LHCN-M2 (cell line): ENCODE results near the gene DEFB132. TPM values are rescaled to one million over a fixed set of nuclear protein-coding genes. Genes with fewer than 3 reads are reported as not detected.

Experiments
- DNase-seq: peaks from one replicate; pipeline ENCODE4 v3.0.0-alpha.2; 2012; ENCODE audit warnings: low read depth
- total RNA-seq: library from RNA; depleted of rRNA; stranded (reverse); fragments of >200 nt; gene quantifications from 2 replicates; pipeline ENCODE4 v1.2.3, GENCODE V29; 2014; rRNA removed

The DEFB132 gene
- total RNA-seq, 1 experiment from 2014 or later: not detected

DNA sequence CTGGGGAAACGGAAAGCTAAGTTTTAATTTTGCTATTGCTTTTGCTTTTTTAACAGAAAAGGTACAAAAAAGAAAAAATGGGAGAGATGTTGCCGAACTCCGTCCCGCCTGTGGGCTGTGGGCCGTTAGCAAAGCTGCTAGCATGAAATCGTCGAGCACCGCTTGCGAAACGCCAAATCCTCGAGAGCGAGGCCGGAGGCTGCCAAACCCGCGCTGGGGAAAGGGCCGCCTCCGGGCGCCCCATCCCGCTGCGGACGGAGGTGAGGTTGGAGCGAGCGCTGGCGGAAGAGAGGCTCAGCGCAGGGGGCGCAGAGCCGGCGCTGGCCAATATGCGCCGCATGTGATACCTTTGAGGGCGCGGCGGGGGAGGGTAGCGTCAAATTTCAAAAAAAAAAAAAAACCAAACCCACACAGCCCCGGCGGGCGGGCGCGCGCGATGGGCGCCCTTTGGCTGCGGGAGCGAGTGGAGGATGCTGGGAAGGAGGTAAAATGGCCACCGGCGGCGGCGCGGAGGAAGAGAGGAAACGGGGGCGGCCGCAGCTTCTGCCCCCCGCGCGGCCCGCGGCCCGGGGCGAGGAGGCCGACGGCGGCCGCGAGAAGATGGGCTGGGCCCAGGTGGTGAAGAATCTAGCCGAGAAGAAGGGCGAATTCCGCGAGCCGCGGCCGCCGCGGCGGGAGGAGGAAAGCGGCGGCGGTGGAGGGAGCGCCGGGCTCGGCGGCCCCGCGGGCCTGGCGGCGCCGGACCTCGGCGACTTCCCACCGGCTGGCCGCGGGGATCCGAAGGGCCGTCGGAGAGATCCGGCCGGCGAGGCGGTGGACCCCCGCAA lies 39.8 kb downstream of the DEFB132 start, which contains the start of gene ZCCHC3:
Gene ZCCHC3 (plus strand): TSS at position 473 of the 827 bp plus-strand sequence. CDS start 17 bp downstream, at position 490.
- peak; percentile 91 for DNase-seq

- DNase-seq: peak; percentile 71
These were observed 40.6 kb downstream of the DEFB132 start for GRCh38 chr20:297925-298775.

DNA sequence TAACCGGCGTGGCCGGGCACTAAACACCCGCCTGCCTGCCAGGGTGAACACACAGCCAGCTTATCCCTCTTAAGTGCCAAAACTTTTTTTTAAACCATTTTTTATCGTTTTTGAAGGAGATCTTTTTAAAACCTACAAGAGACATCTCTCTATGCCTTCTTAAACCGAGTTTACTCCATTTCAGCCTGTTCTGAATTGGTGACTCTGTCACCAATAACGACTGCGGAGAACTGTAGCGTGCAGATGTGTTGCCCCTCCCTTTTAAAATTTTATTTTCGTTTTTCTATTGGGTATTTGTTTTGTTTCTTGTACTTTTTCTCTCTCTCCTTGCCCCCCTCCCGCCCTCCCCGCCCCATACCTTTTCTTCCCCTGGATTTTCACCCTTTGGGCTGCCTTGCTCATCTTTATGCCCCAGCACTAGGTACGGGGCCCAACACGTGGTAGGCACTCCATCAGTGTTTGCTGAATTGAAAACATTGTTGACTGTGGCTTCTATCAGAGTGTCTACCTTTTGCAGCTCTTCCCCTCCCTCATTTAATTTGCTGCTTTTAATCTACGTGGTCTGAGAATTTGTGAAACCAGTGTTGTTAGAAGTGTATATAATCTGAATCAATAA lies 41.4 kb downstream of the DEFB132 start:
- DNase-seq: no peak

- DNase-seq: no peak
These were observed 42.9 kb downstream of the DEFB132 start for GRCh38 chr20:300345-300990.

- no peak for DNase-seq
These were observed 44.6 kb downstream of the DEFB132 start for GRCh38 chr20:301886-302848.

- DNase-seq: no peak
These were observed 48.2 kb downstream of the DEFB132 start for GRCh38 chr20:305745-306144.

DNA sequence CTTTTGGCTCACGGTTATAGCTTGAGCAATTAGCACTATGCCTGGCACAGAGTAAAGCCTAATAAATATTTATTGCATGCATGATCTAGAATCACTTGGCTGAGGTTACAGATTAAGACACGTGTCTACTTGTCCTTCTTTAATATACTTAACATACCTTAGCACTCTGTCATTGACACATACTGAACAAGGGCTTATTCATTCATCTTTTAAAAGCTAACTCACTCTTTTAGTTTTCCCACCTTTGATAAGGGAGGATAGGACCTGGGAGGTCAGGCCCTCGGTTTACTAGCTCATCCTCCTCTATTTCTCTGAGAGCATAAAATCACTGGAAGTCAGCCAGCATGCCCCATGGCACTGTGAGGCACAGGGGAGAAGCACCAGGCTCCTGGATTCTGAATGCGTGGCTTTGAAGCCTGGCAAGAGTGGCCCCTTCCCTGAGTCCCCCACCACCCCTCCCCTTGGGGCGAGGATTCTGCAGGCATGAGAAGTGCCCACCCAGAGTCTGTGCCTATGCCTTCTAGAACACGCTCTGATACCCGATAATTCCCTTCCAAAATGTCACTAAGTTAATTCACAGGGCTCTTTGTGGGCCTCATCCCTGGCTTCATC lies 51.0 kb downstream of the DEFB132 start:
- no peak for DNase-seq

DNA sequence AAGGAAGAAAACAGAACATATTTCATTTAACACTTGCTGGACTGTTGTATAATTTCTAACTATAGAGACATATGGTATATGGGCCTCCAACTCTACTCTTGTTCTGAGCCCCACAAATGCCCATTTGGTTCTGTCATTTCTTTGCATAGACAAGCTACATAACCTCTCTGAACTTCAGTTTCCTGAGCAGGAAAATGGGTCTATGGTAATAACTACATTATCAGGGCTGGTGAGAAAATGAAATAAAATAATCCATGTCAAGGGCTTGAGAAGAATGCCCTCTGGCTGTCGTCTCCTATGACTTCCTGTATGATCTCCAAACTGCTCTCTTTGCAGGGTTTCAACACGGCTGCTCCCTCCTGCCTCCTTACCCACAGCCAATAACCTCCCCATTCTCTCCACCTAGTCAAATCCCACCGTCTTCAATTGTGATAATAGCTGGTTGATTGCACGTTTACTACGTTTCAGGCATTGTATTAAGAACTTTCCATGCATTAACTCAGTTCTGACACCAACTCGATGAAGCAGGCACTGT lies 51.8 kb downstream of the DEFB132 start:
- DNase-seq: peak; percentile 46

DNA sequence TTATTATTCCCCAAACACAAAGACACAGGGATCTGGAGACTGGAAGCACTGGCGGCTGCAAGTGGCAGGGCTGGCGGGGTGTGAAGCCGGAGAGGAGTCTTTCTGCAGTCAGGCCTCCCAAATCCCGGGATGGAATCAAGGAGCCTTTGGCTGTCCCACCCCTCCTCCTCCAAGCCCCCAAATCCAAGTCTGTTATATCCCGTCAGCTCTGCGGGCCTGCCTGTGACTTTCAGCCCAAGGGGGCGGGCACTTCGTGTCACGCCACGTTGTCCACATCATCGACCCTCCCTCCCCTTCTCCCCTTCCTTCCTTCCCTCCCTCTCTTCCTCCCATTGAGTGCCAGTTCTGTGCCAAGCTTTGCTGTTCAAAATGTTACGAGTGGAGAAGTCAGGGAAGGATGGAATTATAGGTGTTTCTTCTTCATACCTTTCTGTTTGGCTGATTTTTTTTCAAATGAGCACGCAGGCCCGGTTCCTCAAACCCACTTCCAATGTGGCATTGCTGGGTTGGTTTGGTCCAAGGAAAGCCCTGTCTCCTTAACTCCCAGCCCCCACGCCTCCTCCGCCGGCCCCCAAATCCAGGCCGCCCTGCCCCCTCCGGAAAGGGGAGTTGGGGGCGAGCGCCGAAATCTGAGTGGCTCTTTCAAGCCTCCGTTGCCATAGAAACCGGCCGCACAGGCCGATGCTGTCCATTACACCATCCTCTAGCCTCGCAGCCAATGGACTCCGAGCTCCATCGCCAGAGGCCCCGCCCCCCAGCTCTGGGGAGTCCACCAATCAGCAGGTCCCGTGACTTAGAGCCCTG lies 52.5 kb downstream of the DEFB132 start:
- DNase-seq: peak; percentile 99

- DNase-seq: no peak
These were observed 53.1 kb downstream of the DEFB132 start for GRCh38 chr20:310645-311044.

Other genes with a start within 250 kb of the DEFB132 start
- gene DEFB125, start 170.1 kb upstream of the DEFB132 start, total RNA-seq: not detected in 2 replicates
- not detected in 2 replicates for gene DEFB126, start 115.1 kb upstream of the DEFB132 start, total RNA-seq
- not detected in 2 replicates for gene DEFB127, start 100.3 kb upstream of the DEFB132 start, total RNA-seq
- gene DEFB128, start 68.0 kb upstream of the DEFB132 start, total RNA-seq: not detected in 2 replicates
- not detected in 2 replicates for gene DEFB129, start 30.5 kb upstream of the DEFB132 start, total RNA-seq
- 2.5 and 2.8 TPM in 2 replicates for gene C20orf96, start 33.0 kb downstream of the DEFB132 start, total RNA-seq
- gene ZCCHC3, start 39.8 kb downstream of the DEFB132 start, total RNA-seq: 14.0 and 15.9 TPM in 2 replicates
- 8.2 and 9.9 TPM in 2 replicates for gene SOX12, start 67.8 kb downstream of the DEFB132 start, total RNA-seq
- 59.2 and 65.6 TPM in 2 replicates for gene NRSN2, start 89.4 kb downstream of the DEFB132 start, total RNA-seq
- gene TRIB3, start 123.0 kb downstream of the DEFB132 start, total RNA-seq: 1.3 and 1.6 TPM in 2 replicates
- 80.2 and 91.0 TPM in 2 replicates for gene RBCK1, start 150.6 kb downstream of the DEFB132 start, total RNA-seq
- gene TBC1D20, start 204.8 kb downstream of the DEFB132 start, total RNA-seq: 30.0 and 34.6 TPM in 2 replicates